ENCODE data around the gene TUBG1. TPM values are rescaled to one million over a fixed set of nuclear protein-coding genes. Genes with fewer than 3 reads are reported as not detected.

The TUBG1 gene
- total and polyA plus RNA-seq, 2 of the 8 experiments (the other 6 are each of a cell fraction or from before 2014, with no cell fraction given), result 109 to 208 TPM

DNA sequence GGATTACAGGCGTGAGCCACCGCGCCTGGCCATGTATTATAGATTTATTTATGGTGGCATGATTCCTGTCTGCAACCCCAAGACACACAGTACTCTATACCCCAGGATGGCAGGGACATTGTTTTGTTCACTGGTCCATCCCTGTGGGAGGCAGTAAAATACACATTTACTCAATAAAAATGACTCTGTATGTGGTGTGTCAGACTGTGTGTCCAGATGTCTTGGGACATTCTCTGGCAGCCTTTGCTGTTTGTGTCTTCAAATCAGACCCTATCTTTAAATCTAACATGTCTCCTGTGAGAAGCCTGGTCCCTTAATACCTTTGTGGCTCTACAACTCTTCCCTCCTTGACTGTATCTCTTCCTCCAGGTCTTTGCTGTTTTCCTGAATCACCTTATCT is 49.2 kb upstream of the TUBG1 start (continued):
- TF ChIP-seq CEBPB (IDR thresholded peaks at IDR 0.05; ENCODE audit: low read depth, low read length), result no peak
- TF ChIP-seq HDAC2 (IDR thresholded peaks at IDR 0.05; ENCODE audit: borderline replicate concordance in 1 of 2, low read depth in 2 of 2, low read length in 2 of 2), result no peak
- TF ChIP-seq JUND (IDR thresholded peaks at IDR 0.05; ENCODE audit: low read length), result no peak
- TF ChIP-seq CREB1 (IDR thresholded peaks at IDR 0.05), result no peak
- TF ChIP-seq CTBP2 (IDR thresholded peaks at IDR 0.05; ENCODE audit: borderline replicate concordance, insufficient read depth, insufficient read length, low read length), result no peak
- no peak for TF ChIP-seq RNF2 (IDR thresholded peaks at IDR 0.05; ENCODE audit: borderline replicate concordance, low read depth, low read length, missing control alignments, poor library complexity, severe bottlenecking)

Measured in H1 (cell line).